ENCODE data around the gene CNOT1.

Gene CNOT1

GRCh38 chr16:58511933-58512815, 117.5 kb downstream of the CNOT1 start:
- Histone ChIP-seq H3K9me3 (ENCODE audit: low read length) (no peaks in the 10 kb centered on the region), H2AFZ (ENCODE audit: low read length) (no peak overlapping the region), H3K9ac (ENCODE audit: low read length) (no peak overlapping the region), H4K20me1 (ENCODE audit: insufficient read depth, low read length) (no peaks in the 10 kb centered on the region), H3K4me3 (ENCODE audit: low read depth, low read length, poor library complexity, severe bottlenecking) (no peak overlapping the region), H3F3A (ENCODE audit: insufficient read depth, low read length) (0 out of 2 replicates have a peak, but pooled peaks cover 4% of the 10 kb centered on the region), H3K79me2 (ENCODE audit: insufficient read depth, low read length) (no peaks in the 10 kb centered on the region), H3K4me2 (ENCODE audit: low read length) (no peak overlapping the region), H3K36me3 (ENCODE audit: insufficient read depth, low read length) (peaks cover 8% of the 10 kb centered on the region), H3K4me1 (ENCODE audit: insufficient read depth, low read length, severe bottlenecking) (peaks cover 20% of the 10 kb centered on the region), H3K9me2 (ENCODE audit: low read depth, low read length) (no peaks in the 10 kb centered on the region), H3K27ac (ENCODE audit: low read depth, low read length, poor library complexity, severe bottlenecking) (peak overlapping the region; percentile 3), H3K27me3 (ENCODE audit: insufficient read depth, low read length) (no peaks in the 10 kb centered on the region)
- TF ChIP-seq CTCF (IDR thresholded peaks at IDR 0.05; ENCODE audit: low read length) (peak; percentile 84), EZH2 (IDR thresholded peaks at IDR 0.05; ENCODE audit: borderline replicate concordance, low read length) (no peak)

- Histone ChIP-seq H3K9ac (ENCODE audit: low read length) (no peak overlapping the region), H3K4me2 (ENCODE audit: low read length) (no peak overlapping the region), H4K20me1 (ENCODE audit: insufficient read depth, low read length) (no peaks in the 10 kb centered on the region), H3F3A (ENCODE audit: insufficient read depth, low read length) (0 out of 2 replicates have a peak, but pooled peaks cover 4% of the 10 kb centered on the region), H3K36me3 (ENCODE audit: insufficient read depth, low read length) (no peaks in the 10 kb centered on the region; the same call in 1 of the 2 replicates), H3K4me3 (ENCODE audit: low read depth, low read length, poor library complexity, severe bottlenecking) (no peak overlapping the region), H3K4me1 (ENCODE audit: insufficient read depth, low read length, severe bottlenecking) (peaks cover 9% of the 10 kb centered on the region), H3K27me3 (ENCODE audit: insufficient read depth, low read length) (no peaks in the 10 kb centered on the region), H3K9me3 (ENCODE audit: low read length) (no peaks in the 10 kb centered on the region), H3K9me2 (ENCODE audit: low read depth, low read length) (no peaks in the 10 kb centered on the region), H2AFZ (ENCODE audit: low read length) (no peak overlapping the region), H3K27ac (ENCODE audit: low read depth, low read length, poor library complexity, severe bottlenecking) (no peak overlapping the region), H3K79me2 (ENCODE audit: insufficient read depth, low read length) (no peaks in the 10 kb centered on the region)
- TF ChIP-seq EZH2 (IDR thresholded peaks at IDR 0.05; ENCODE audit: borderline replicate concordance, low read length), result no peak
- TF ChIP-seq CTCF (IDR thresholded peaks at IDR 0.05; ENCODE audit: low read length), result no peak
Observed at GRCh38 chr16:58510776-58511628, 118.6 kb downstream of the CNOT1 start.

GRCh38 chr16:58510097-58510775, 119.4 kb downstream of the CNOT1 start:
- Histone ChIP-seq H3K4me1 (ENCODE audit: insufficient read depth, low read length, severe bottlenecking) (peaks cover 9% of the 10 kb centered on the region), H3K27me3 (ENCODE audit: insufficient read depth, low read length) (no peaks in the 10 kb centered on the region), H3F3A (ENCODE audit: insufficient read depth, low read length) (0 out of 2 replicates have a peak, but pooled peaks cover 4% of the 10 kb centered on the region), H3K4me3 (ENCODE audit: low read depth, low read length, poor library complexity, severe bottlenecking) (no peak overlapping the region), H3K9me3 (ENCODE audit: low read length) (no peaks in the 10 kb centered on the region), H4K20me1 (ENCODE audit: insufficient read depth, low read length) (no peaks in the 10 kb centered on the region), H3K9ac (ENCODE audit: low read length) (no peak overlapping the region), H3K79me2 (ENCODE audit: insufficient read depth, low read length) (no peaks in the 10 kb centered on the region), H3K4me2 (ENCODE audit: low read length) (no peak overlapping the region), H3K36me3 (ENCODE audit: insufficient read depth, low read length) (no peaks in the 10 kb centered on the region; the same call in 1 of the 2 replicates), H2AFZ (ENCODE audit: low read length) (no peak overlapping the region), H3K9me2 (ENCODE audit: low read depth, low read length) (no peaks in the 10 kb centered on the region), H3K27ac (ENCODE audit: low read depth, low read length, poor library complexity, severe bottlenecking) (no peak overlapping the region)
- no peak for TF ChIP-seq EZH2 (IDR thresholded peaks at IDR 0.05; ENCODE audit: borderline replicate concordance, low read length)
- TF ChIP-seq CTCF (IDR thresholded peaks at IDR 0.05; ENCODE audit: low read length), result no peak

All from OCI-LY1 (cell line).